Measurements from ENCODE around the gene CEACAM19.

GRCh38 chr19:44681992-44682790, 10.9 kb downstream of the CEACAM19 start:
- TF ChIP-seq, protein P1, sequence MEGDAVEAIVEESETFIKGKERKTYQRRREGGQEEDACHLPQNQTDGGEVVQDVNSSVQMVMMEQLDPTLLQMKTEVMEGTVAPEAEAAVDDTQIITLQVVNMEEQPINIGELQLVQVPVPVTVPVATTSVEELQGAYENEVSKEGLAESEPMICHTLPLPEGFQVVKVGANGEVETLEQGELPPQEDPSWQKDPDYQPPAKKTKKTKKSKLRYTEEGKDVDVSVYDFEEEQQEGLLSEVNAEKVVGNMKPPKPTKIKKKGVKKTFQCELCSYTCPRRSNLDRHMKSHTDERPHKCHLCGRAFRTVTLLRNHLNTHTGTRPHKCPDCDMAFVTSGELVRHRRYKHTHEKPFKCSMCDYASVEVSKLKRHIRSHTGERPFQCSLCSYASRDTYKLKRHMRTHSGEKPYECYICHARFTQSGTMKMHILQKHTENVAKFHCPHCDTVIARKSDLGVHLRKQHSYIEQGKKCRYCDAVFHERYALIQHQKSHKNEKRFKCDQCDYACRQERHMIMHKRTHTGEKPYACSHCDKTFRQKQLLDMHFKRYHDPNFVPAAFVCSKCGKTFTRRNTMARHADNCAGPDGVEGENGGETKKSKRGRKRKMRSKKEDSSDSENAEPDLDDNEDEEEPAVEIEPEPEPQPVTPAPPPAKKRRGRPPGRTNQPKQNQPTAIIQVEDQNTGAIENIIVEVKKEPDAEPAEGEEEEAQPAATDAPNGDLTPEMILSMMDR (IDR thresholded peaks at IDR 0.05): no peak
- no peak for TF ChIP-seq POLR2AphosphoS5 (IDR thresholded peaks at IDR 0.05)
- TF ChIP-seq POLR2A (IDR thresholded peaks at IDR 0.05; ENCODE audit: low read depth): no peak
- TF ChIP-seq EP300 (IDR thresholded peaks at IDR 0.05): no peak
